ENCODE results near the gene STX5. TPM values are rescaled to one million over a fixed set of nuclear protein-coding genes. Genes with fewer than 3 reads are reported as not detected.

Gene STX5
- total RNA-seq, 1 donor: 35.8 TPM

GRCh38 chr11:62854825-62855570 lies 23.1 kb upstream of the STX5 start:
- DNase-seq (ENCODE audit: insufficient read length, low spot score, missing footprints): no peak
- TF ChIP-seq CTCF (IDR thresholded peaks at IDR 0.05; ENCODE audit: extremely low read depth, low read depth, low read length): no peak
- Histone ChIP-seq H3K4me1 (ENCODE audit: insufficient read depth, low read length) (peaks cover 32% of the 10 kb centered on the region), H3K4me2 (ENCODE audit: insufficient read depth, low read length) (peak overlapping the region; percentile 94), H3K9me3 (ENCODE audit: low read depth, low read length) (no peaks in the 10 kb centered on the region), H3K36me3 (ENCODE audit: insufficient read depth, low read length) (peaks cover 37% of the 10 kb centered on the region), H4K20me1 (ENCODE audit: insufficient read depth, low read length) (peaks cover 40% of the 10 kb centered on the region), H2AFZ (ENCODE audit: low read length) (peak overlapping the region; percentile 60), H3K79me2 (ENCODE audit: insufficient read depth, low read length) (peaks cover 36% of the 10 kb centered on the region), H3K27me3 (ENCODE audit: insufficient read depth, low read length) (no peaks in the 10 kb centered on the region), H3K4me3 (ENCODE audit: insufficient read depth, low read length) (peak overlapping the region; percentile 100), H3K27ac (ENCODE audit: low read depth, low read length) (peak overlapping the region; percentile 74)

GRCh38 chr11:62854013-62854824 lies 22.4 kb upstream of the STX5 start:
- no peak for DNase-seq (ENCODE audit: insufficient read length, low spot score, missing footprints)
- Histone ChIP-seq H3K79me2 (ENCODE audit: insufficient read depth, low read length) (peaks cover 36% of the 10 kb centered on the region), H3K27ac (ENCODE audit: low read depth, low read length) (peak overlapping the region; percentile 74), H3K36me3 (ENCODE audit: insufficient read depth, low read length) (peaks cover 37% of the 10 kb centered on the region), H3K4me1 (ENCODE audit: insufficient read depth, low read length) (peaks cover 32% of the 10 kb centered on the region), H4K20me1 (ENCODE audit: insufficient read depth, low read length) (peaks cover 40% of the 10 kb centered on the region), H3K9me3 (ENCODE audit: low read depth, low read length) (no peaks in the 10 kb centered on the region), H3K4me3 (ENCODE audit: insufficient read depth, low read length) (peak overlapping the region; percentile 100), H2AFZ (ENCODE audit: low read length) (no peak overlapping the region), H3K4me2 (ENCODE audit: insufficient read depth, low read length) (peak overlapping the region; percentile 94), H3K27me3 (ENCODE audit: insufficient read depth, low read length) (no peaks in the 10 kb centered on the region)
- no peak for TF ChIP-seq CTCF (IDR thresholded peaks at IDR 0.05; ENCODE audit: extremely low read depth, low read depth, low read length)

GRCh38 chr11:62853279-62853965 lies 21.6 kb upstream of the STX5 start:
- Histone ChIP-seq H3K79me2 (ENCODE audit: insufficient read depth, low read length) (peaks cover 36% of the 10 kb centered on the region), H3K36me3 (ENCODE audit: insufficient read depth, low read length) (peaks cover 37% of the 10 kb centered on the region)

More at GRCh38 chr11:62853279-62853965, 21.6 kb upstream of the STX5 start:
- no peaks in the 10 kb centered on the region for H3K27me3 ChIP-seq (ENCODE audit: insufficient read depth, low read length)
- H4K20me1 ChIP-seq (ENCODE audit: insufficient read depth, low read length): peaks cover 40% of the 10 kb centered on the region
- peak overlapping the region; percentile 74 for H3K27ac ChIP-seq (ENCODE audit: low read depth, low read length)
- H3K4me1 ChIP-seq (ENCODE audit: insufficient read depth, low read length): peaks cover 32% of the 10 kb centered on the region
- H3K9me3 ChIP-seq (ENCODE audit: low read depth, low read length): no peaks in the 10 kb centered on the region
- H2AFZ ChIP-seq (ENCODE audit: low read length): no peak overlapping the region
- peak overlapping the region; percentile 100 for H3K4me3 ChIP-seq (ENCODE audit: insufficient read depth, low read length)
- DNase-seq (ENCODE audit: insufficient read length, low spot score, missing footprints): no peak
- TF ChIP-seq CTCF (IDR thresholded peaks at IDR 0.05; ENCODE audit: extremely low read depth, low read depth, low read length): no peak
- H3K4me2 ChIP-seq (ENCODE audit: insufficient read depth, low read length): peak overlapping the region; percentile 94
